Epithelial cell of proximal tubule (primary cell): Measurements from ENCODE around the gene YLPM1. TPM values are rescaled to one million over a fixed set of nuclear protein-coding genes. Genes with fewer than 3 reads are reported as not detected.
A peak's percentile ranks its signal among the peaks of the same experiment; 100 is the strongest.

Experiments
- DNase-seq: peaks from one replicate; pipeline ENCODE4 v3.0.0-alpha.2; 2011; ENCODE audit warnings: low read depth
- H3K4me3 ChIP-seq: 2 replicates; pipeline ENCODE4 v1.5.1; 2011; ENCODE audit warnings: low read depth, mild to moderate bottlenecking, low read length
- CTCF ChIP-seq: conservative IDR thresholded peaks from 2 replicates; pipeline ENCODE4 v1.5.1; 2012; ENCODE audit warnings: low read depth, mild to moderate bottlenecking, low read length
- total RNA-seq: library from RNA; depleted of rRNA; stranded (reverse); fragments of >200 nt; gene quantifications from 2 replicates; pipeline ENCODE4 v1.2.3, GENCODE V29; 2015

The YLPM1 gene
- total RNA-seq, 1 donor from 2014 or later: 22.5 TPM

GRCh38 chr14:74804219-74804825 lies 41.2 kb downstream of the YLPM1 start:
- H3K4me3 ChIP-seq: no peak overlapping the region
- TF ChIP-seq CTCF: peak; percentile 82
- no peak for DNase-seq

GRCh38 chr14:74807853-74808545 lies 44.9 kb downstream of the YLPM1 start:
- no peak for DNase-seq
- no peak overlapping the region for H3K4me3 ChIP-seq
- no peak for TF ChIP-seq CTCF

- no peak for TF ChIP-seq CTCF
- H3K4me3 ChIP-seq: no peak overlapping the region
- no peak for DNase-seq
These were observed 53.0 kb downstream of the YLPM1 start for GRCh38 chr14:74816124-74816523.

- TF ChIP-seq CTCF: no peak
- H3K4me3 ChIP-seq: no peak overlapping the region
- no peak for DNase-seq
These were observed 57.2 kb downstream of the YLPM1 start for GRCh38 chr14:74820288-74820687.

- TF ChIP-seq CTCF: no peak
- no peak overlapping the region for H3K4me3 ChIP-seq
- DNase-seq: no peak
These were observed 58.3 kb downstream of the YLPM1 start for GRCh38 chr14:74821267-74821915.

GRCh38 chr14:74824997-74825396 lies 61.9 kb downstream of the YLPM1 start:
- peak; percentile 26 for DNase-seq
- no peak overlapping the region for H3K4me3 ChIP-seq

More at GRCh38 chr14:74824997-74825396, 61.9 kb downstream of the YLPM1 start:
- no peak for TF ChIP-seq CTCF
